Stimulated activated naive B cell treated with anti-CD40 and anti-IgM and Interleukin-4, amounts not matched to agents 10 μg/mL and 1 μg/mL and 100 μg/mL, for 72 hours (primary cell): ENCODE results near the gene SDR39U1.
"Not testable (repeated sequence)": the region's sequence is repeated elsewhere in the genome, so short reads cannot be mapped to it uniquely, and the experiment has no call there.

Experiments
- ATAC-seq, 2 donors: fragments of 150-1000 bp; cut with Tn5 transposase; replicated peaks; 2 replicates each; pipeline ENCODE4 v1.10.0; 2021; ENCODE audit warnings: moderate library complexity in 1 of 2
- DNase-seq: peaks from one replicate; pipeline ENCODE4 v3.0.0; 2021
- H3K27ac Mint-ChIP-seq: one replicate; pipeline ENCODE4 v1.8.0; 2022; ENCODE audit warnings: mild to moderate bottlenecking, mixed read lengths
- H3K27me3 Mint-ChIP-seq, 2 donors: one replicate each; pipeline ENCODE4 v1.8.0; 2022; ENCODE audit warnings: mixed read lengths in 2 of 2
- H3K36me3 Mint-ChIP-seq, 2 donors: one replicate each; pipeline ENCODE4 v1.8.0; 2022; ENCODE audit warnings: mixed read lengths in 2 of 2, mild to moderate bottlenecking in 1 of 2
- H3K4me1 Mint-ChIP-seq, 2 donors: one replicate each; pipeline ENCODE4 v1.8.0; 2022; ENCODE audit warnings: mixed read lengths in 2 of 2, mild to moderate bottlenecking in 1 of 2
- H3K4me3 Mint-ChIP-seq, 2 donors: one replicate each; pipeline ENCODE4 v1.8.0; 2022; ENCODE audit warnings: mild to moderate bottlenecking in 2 of 2, mixed read lengths in 2 of 2, moderate library complexity in 1 of 2
- H3K9me3 Mint-ChIP-seq, 2 donors: one replicate each; pipeline ENCODE4 v1.8.0; 2022; ENCODE audit warnings: mixed read lengths in 2 of 2, mild to moderate bottlenecking in 1 of 2

Gene SDR39U1, protein sequence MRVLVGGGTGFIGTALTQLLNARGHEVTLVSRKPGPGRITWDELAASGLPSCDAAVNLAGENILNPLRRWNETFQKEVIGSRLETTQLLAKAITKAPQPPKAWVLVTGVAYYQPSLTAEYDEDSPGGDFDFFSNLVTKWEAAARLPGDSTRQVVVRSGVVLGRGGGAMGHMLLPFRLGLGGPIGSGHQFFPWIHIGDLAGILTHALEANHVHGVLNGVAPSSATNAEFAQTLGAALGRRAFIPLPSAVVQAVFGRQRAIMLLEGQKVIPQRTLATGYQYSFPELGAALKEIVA

DNA sequence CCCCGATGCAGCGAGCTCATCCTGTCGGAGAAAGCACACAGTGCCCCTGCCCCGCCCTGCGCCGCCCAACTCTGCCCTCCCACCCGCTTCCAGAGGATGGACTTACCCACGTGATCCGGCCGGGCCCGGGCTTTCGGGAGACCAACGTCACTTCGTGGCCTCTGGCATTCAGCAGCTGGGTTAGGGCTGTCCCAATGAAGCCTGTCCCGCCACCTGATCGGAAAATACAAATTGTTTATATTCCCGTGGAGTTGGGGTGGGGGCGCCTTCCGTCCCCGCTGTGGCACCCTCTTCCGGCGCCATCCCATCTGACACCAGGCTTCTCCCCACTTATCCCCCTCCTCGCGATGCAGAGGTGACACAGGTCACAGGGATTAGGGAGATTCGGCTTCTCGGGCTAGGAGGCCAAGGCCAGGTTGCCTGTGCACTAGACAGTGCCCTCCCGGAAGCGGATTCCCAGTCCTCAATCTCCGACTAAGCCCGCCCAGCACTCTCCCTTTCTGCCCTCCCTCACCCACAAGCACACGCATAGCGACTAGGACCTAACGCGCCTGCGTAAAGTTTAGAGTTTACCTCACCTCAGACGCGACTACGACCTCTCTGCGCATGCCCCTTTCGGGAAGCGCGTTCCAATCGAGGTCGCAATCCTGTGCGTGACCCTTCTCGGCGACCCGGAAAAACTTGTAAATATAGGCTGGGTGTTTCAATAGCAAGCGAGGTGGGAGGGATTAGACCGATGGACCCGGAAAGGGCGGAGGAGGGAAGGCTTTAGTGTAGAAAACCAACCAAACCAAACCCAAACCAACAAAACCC is at the start of gene SDR39U1:
Gene SDR39U1 (minus strand): TSS at position 537 of the 813 bp plus-strand sequence. CDS start 7 bp downstream, at position 530.
- Mint-ChIP-seq H3K9me3 (peaks cover 0 to 4% of the 10 kb centered on the region in 2 donors), H3K4me1 (peaks cover 27 to 44% of the 10 kb centered on the region in 2 donors), H3K4me3 (peak within 1 kb of the TSS; percentile 91 to 95), H3K36me3 (peaks cover 27 to 65% of the 10 kb centered on the region in 2 donors), H3K27ac (peak within 1 kb of the TSS; percentile 99), H3K27me3 (no peaks in the 10 kb centered on the region)
- DNase-seq (peak; percentile 98), ATAC-seq (peak; percentile 89 to 91)

DNA sequence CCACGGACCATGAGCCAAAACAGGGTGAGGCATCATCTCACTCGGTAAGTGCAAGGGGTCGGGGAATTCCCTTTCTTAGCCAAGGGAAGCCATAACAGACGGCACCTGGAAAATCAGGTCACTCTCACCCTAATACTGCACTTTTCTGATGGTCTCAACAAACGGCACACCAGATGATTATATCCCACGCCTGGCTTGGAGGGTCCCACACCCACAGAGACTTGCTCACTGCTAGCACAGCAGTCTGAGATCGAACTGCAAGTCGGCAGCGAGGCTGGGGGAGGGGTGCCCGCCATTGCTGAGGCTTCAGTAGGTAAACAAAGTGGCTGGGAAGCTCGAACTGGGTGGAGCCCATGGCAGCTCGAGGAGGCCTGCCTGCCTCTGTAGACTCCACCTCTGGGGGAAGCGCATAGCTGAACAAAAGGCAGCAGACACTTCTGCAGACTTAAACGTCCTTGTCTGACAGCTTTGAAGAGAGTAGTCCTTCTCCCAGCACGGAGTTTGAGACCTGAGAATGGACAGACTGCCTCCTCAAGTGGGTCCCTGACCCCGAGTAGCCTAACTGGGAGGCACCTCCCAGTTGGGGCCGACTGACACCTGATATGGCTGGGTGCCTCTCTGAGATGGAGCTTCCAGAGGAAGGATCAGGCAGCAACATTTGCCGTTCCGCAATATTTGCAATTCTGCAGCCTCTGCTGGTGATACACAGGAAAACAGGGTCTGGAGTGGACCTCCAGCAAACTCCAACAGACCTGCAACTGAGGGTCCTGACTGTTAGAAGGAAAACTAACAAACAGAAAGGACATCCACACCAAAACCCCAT is 49.2 kb upstream of the SDR39U1 start:
- DNase-seq, H3K36me3 Mint-ChIP-seq, H3K9me3 Mint-ChIP-seq, ATAC-seq, H3K27ac Mint-ChIP-seq, H3K4me1 Mint-ChIP-seq, H3K4me3 Mint-ChIP-seq: not testable (repeated sequence)
- H3K27me3 Mint-ChIP-seq, result peaks cover 21 to 22% of the 10 kb centered on the region in 2 donors

DNA sequence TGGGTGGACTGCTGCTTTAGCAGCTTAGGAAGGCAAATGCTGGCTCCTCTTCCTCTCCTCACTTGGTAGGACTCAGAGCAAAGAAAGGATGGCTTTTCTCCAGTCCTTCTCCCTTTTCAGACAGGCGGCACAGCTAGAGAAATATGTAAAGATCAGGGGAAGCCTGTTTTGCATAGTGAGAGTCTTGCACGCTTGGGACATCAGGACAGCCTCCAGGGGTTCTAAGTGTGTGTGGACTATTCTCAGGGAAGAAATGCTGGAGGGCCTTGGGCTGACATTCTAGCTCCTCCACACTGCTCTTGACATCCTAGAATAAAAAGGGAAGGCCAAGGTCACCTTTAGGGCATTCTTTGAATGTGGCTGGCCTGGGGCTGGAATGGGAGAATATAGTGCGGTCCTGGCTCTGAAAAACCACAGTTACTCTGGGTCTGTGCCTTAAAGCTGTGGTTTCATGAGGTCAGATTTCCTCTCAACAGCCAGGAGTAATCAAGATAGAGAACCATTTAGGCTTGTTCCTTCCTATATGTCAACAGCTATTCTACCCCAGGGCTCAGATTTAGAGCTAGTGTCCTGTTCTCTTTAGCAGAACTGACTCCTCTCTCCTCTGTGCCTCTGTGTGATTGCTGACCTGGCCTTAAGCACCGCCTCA is 41.2 kb upstream of the SDR39U1 start:
- no peak for DNase-seq
- H3K27me3 Mint-ChIP-seq, result peaks cover 3 to 6% of the 10 kb centered on the region in 2 donors
- H3K27ac Mint-ChIP-seq, result no peak overlapping the region
- H3K36me3 Mint-ChIP-seq, result peaks cover 0 to 2% of the 10 kb centered on the region in 2 donors
- peak; percentile 56 to 57 for ATAC-seq
- peaks cover 14 to 21% of the 10 kb centered on the region in 2 donors for H3K4me1 Mint-ChIP-seq
- no peak overlapping the region for H3K4me3 Mint-ChIP-seq
- H3K9me3 Mint-ChIP-seq, result peaks cover 0 to under 1% of the 10 kb centered on the region in 2 donors

DNA sequence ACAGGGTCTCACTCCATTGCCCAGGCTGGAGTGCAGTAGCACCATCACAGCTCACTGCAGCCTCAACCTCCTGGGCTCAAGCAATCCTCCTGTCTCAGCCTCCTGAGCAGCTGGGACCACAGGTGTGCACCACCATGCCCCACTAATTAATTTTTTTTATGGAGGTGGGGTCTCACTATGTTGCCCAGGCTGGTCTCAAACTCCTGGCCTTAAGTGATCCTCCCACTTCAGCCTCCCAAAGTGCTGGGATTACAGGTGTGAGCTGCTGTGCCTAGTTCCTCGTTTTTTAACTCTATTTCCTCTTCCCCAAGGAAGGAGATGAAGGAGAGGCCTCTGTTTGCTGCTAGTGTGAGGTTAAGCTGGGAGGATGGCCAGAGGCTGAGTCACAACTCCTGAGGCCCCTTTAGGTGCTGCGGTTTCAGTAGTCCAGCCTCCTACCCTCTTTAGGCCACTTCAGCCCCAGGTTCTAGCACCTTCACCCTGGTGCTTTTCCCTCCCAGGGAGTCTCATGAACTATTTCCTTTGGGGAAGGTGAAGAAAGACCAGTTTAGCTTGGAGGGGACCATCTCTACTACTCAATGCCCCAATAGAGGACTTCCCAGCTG is 40.2 kb upstream of the SDR39U1 start:
- H3K27ac Mint-ChIP-seq, H3K27me3 Mint-ChIP-seq, DNase-seq, ATAC-seq, H3K36me3 Mint-ChIP-seq, H3K9me3 Mint-ChIP-seq, H3K4me3 Mint-ChIP-seq: not testable (repeated sequence)
- peaks cover 16 to 21% of the 10 kb centered on the region in 2 donors for H3K4me1 Mint-ChIP-seq

DNA sequence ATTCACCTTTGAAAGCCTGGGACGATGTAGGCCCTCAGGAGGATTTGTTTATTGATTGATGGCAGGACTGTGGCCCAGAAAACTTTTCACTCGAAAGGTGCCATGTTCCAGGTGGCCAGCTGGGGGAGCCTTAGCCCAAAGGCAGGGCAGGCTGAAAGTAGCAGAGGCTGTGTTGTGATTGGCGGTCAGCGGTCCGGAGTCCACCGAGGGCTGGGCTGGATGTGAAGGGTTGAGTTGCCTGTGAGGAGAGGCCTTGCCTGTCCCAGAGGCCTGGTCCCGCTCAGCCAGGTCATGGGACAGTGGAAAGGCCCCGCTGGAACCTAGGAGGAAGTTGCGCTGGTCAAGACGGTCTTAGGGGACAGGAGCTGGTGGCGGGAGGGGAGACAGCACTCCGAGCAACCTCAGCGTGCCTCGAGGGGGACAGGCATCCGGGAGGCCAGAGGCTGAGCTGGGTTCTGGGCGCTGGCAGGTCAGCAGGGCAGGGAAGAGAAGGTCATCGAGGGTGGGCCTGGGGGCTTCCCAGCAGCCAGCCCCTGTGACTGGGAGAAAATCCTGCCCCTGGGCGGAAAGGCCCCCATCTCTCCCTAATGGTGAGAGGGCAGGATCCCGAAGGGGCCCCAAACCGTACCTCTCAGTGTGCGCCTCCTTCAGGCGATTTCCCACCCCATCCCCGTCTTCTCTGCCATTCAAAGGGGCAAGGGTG is 39.2 kb upstream of the SDR39U1 start:
- peaks cover 3 to 6% of the 10 kb centered on the region in 2 donors for H3K27me3 Mint-ChIP-seq
- H3K4me3 Mint-ChIP-seq, result peak overlapping the region; percentile 80 to 81
- H3K9me3 Mint-ChIP-seq, result peaks cover 0 to 1% of the 10 kb centered on the region in 2 donors
- peak; percentile 85 to 88 for ATAC-seq
- peak overlapping the region; percentile 72 for H3K27ac Mint-ChIP-seq
- peaks cover 0 to 3% of the 10 kb centered on the region in 2 donors for H3K36me3 Mint-ChIP-seq
- DNase-seq, result peak; percentile 42
- H3K4me1 Mint-ChIP-seq, result peaks cover 16 to 21% of the 10 kb centered on the region in 2 donors

DNA sequence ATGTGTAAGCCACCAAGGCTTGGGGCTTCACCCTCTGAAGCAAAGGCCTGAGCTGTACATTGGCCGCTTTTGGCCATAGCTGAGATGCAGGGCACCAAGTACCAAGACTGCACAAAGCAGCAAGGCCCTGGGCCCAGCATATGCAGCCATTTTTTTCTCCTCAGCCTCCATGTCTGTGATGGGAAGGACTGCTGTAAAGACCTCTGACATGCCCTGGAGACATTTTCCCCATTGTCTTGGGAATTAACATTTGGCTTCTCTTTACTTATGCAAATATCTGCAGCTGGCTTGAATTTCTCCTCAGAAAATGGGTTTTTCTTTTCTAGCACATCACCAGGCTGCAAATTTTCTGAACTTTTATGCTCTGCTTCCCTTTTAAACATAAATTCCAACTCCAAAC is 37.4 kb upstream of the SDR39U1 start:
- not testable (repeated sequence) for DNase-seq, H3K36me3 Mint-ChIP-seq, H3K27ac Mint-ChIP-seq, H3K9me3 Mint-ChIP-seq, H3K4me3 Mint-ChIP-seq, H3K27me3 Mint-ChIP-seq, ATAC-seq
- H3K4me1 Mint-ChIP-seq, result peaks cover 16 to 21% of the 10 kb centered on the region in 2 donors

DNA sequence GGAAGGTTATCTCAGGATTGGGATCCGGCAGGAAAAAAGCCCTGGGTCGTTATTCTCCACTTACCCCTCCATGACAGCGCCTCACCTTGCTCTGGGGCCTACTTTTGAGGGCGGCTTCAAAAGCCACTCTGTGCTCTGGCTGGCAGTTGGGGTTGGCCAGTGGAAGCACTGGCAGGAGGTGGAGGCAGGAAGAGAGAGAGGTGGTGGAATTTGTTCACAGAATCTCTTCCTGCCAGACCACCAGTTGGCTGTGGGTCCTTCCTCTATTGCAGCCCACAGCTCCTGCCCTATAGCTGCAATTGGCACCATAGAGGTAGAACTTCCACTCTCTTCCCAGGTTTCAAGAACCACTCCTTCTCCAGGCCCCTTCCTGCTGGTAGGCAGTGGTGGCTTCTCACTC is 32.7 kb upstream of the SDR39U1 start:
- peaks cover 0 to 2% of the 10 kb centered on the region in 2 donors for H3K4me1 Mint-ChIP-seq
- no peak overlapping the region for H3K4me3 Mint-ChIP-seq
- peaks cover 0 to 1% of the 10 kb centered on the region in 2 donors for H3K9me3 Mint-ChIP-seq
- no peak overlapping the region for H3K27ac Mint-ChIP-seq
- peaks cover 7 to 11% of the 10 kb centered on the region in 2 donors for H3K27me3 Mint-ChIP-seq
- no peak for ATAC-seq
- peaks cover 10 to 19% of the 10 kb centered on the region in 2 donors for H3K36me3 Mint-ChIP-seq
- no peak for DNase-seq

DNA sequence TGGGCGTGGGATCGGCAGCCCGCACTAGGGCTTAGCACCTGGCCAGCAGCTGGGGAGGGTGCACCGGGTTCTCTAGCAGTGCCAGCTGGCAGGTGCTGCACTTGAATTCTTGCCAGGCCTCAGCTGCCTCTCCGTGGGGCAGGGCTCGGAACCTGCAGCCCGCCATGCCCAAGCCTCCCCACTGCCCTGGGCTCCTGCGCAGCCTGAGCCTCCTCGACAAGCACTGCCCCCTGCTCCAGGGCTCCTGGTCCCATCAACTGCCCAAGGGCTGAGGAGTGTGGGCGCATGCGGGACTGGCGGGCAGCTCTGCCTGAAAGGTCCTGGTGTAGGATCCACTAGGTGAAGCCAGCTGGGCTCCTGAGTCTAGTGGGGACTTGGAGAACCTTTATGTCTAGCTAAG is 30.6 kb upstream of the SDR39U1 start:
- peaks cover 10 to 16% of the 10 kb centered on the region in 2 donors for H3K36me3 Mint-ChIP-seq
- no peak overlapping the region for H3K27ac Mint-ChIP-seq
- no peak overlapping the region for H3K4me3 Mint-ChIP-seq
- ATAC-seq (no peak), DNase-seq (no peak)
- peaks cover 7 to 11% of the 10 kb centered on the region in 2 donors for H3K27me3 Mint-ChIP-seq
- peaks cover 0 to 2% of the 10 kb centered on the region in 2 donors for H3K4me1 Mint-ChIP-seq
- H3K9me3 Mint-ChIP-seq, result no peaks in the 10 kb centered on the region

DNA sequence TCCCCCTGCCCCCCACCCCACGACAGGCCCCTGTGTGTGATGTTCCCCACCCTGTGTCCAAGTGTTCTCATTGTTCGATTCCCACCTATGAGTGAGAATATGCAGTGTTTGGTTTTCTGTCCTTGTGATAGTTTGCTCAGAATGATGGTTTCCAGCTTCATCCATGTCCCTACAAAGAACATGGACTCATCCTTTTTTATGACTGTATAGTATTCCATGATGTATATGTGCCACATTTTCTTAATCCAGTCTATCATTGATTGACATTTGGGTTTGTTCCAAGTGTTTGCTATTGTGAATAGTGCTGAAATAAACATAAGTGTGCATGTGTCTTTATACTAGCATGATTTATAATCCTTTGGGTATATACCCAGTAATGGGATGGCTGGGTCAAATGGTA is 27.9 kb upstream of the SDR39U1 start:
- peaks cover 10 to 18% of the 10 kb centered on the region in 2 donors for H3K36me3 Mint-ChIP-seq
- not testable (repeated sequence) for H3K4me1 Mint-ChIP-seq, DNase-seq, H3K4me3 Mint-ChIP-seq, ATAC-seq, H3K27ac Mint-ChIP-seq, H3K9me3 Mint-ChIP-seq
- peaks cover 7 to 11% of the 10 kb centered on the region in 2 donors for H3K27me3 Mint-ChIP-seq

DNA sequence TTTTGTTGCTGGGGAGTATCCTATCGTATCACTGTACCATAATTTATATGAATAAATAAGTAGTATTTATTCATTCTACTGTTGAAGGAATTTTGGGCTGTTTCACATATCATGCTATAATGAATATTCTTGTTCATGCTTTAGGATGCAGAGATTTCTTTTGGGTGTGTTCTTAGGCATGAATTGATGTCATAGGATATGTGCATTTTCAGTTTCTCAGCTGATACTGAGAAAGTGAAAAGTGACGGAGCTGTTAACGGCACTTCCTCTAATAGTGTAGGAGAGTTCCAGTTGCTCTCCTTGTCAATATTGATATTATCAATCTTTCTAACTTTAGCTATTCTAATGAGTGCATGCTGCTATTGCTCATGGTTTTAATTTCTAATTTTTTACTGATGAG is 23.2 kb upstream of the SDR39U1 start:
- no peak overlapping the region for H3K4me3 Mint-ChIP-seq
- H3K27ac Mint-ChIP-seq, result no peak overlapping the region
- peaks cover 7 to 10% of the 10 kb centered on the region in 2 donors for H3K36me3 Mint-ChIP-seq
- peaks cover 3 to 5% of the 10 kb centered on the region in 2 donors for H3K27me3 Mint-ChIP-seq
- ATAC-seq (no peak), DNase-seq (no peak)
- H3K9me3 Mint-ChIP-seq, result no peaks in the 10 kb centered on the region
- H3K4me1 Mint-ChIP-seq, result peaks cover 2 to 15% of the 10 kb centered on the region in 2 donors

DNA sequence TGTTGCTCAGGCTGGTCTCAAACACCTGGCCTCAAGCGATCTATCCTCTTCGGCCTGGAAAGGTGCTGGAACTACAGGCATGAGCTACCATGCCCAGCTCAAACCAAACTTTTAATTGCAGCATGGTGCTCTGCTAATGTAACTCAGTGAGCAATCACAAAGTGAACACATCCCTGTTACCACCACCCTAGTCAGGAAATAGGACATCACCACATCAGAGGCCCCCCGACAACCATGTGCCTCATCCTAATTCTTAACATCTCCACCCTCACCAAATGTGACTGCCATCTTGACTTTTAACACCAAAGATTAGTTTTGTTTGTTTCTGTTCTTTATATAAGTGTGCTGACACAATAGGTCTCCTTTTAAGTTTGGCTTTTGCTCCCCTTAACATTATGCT is 22.8 kb upstream of the SDR39U1 start:
- peaks cover 0 to under 1% of the 10 kb centered on the region in 2 donors for H3K27me3 Mint-ChIP-seq
- peaks cover 6 to 8% of the 10 kb centered on the region in 2 donors for H3K36me3 Mint-ChIP-seq
- no peak overlapping the region for H3K4me3 Mint-ChIP-seq
- H3K4me1 Mint-ChIP-seq, result peaks cover 2 to 15% of the 10 kb centered on the region in 2 donors
- DNase-seq, result no peak
- ATAC-seq, result no peak
- H3K9me3 Mint-ChIP-seq, result no peaks in the 10 kb centered on the region
- H3K27ac Mint-ChIP-seq, result no peak overlapping the region

DNA sequence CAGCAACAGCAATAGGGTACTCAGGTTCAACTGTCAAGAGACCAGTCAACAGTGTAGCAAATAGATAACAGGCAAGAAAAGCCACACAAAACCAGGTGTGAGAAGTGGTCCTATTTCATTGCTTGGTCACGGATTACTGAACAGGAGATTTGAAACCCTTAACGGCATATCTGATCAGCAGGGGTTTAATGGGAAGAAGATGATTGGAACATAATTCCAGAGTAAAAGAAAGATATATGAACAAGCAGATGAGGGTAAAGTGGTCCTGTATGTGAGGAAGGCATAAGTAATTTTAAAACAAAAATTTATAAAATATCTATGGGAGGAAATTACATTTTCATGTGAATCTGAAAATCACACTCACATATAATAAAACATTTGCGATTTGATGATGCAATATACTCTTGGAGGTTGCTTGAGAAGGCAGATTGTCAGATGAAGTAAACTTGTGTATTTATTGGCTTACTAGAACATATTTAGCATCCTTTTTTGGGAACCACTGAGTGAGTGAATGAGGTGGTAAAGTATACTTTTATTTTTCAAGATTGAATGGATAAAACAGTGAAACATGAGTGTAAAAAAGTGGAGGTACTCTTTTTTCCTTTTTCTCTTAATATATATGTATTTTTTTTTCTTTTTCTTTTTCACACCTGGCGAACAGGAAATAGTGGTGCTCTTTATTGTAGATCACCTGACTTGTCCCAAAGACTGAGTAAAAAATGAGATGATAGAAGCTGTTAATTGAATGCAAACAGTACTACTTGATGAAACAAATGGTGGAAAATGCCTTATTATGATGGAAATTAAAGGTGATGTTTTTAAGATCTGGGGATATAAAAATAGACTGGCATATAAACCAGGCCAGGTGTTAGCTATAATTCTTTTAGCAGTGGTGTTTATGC is 21.6 kb upstream of the SDR39U1 start:
- H3K36me3 Mint-ChIP-seq, result peaks cover 6 to 8% of the 10 kb centered on the region in 2 donors
- H3K4me1 Mint-ChIP-seq, result peaks cover 2 to 15% of the 10 kb centered on the region in 2 donors
- no peaks in the 10 kb centered on the region for H3K27me3 Mint-ChIP-seq
- DNase-seq, result no peak
- H3K9me3 Mint-ChIP-seq, result no peaks in the 10 kb centered on the region
- no peak overlapping the region for H3K4me3 Mint-ChIP-seq
- no peak for ATAC-seq
- H3K27ac Mint-ChIP-seq, result no peak overlapping the region
